PFSK-1 (cell line): ENCODE measurements around the gene HOXC4.

Source experiments
- FOXP2 ChIP-seq: optimal IDR thresholded peaks from 2 replicates; pipeline ENCODE3; 2011; ENCODE audit warnings: borderline replicate concordance, control low read depth, inconsistent platforms; ENCODE audit not compliant: insufficient read depth; ENCODE audit errors: extremely low read length, extremely low read depth
- POLR2AphosphoS5 ChIP-seq: IDR thresholded peaks from 2 replicates; pipeline ENCODE4 v1.6.1; 2012; ENCODE audit warnings: low read depth, mild to moderate bottlenecking, control low read depth, low read length, moderate library complexity
- REST ChIP-seq, 2 experiments: IDR thresholded peaks; 2 replicates each; pipeline versions ENCODE4 v1.6.1 to v1.8.0; 2011 to 2012; ENCODE audit warnings: low read depth in 2 of 2, low read length in 2 of 2, control low read depth in 1 of 2, inconsistent platforms in 1 of 2, mild to moderate bottlenecking in 1 of 2, moderate library complexity in 1 of 2; ENCODE audit not compliant: insufficient read depth in 1 of 2
- SIN3A ChIP-seq: IDR thresholded peaks from 2 replicates; pipeline ENCODE4 v1.6.1; 2012; ENCODE audit warnings: mild to moderate bottlenecking, low read length, moderate library complexity, borderline replicate concordance; ENCODE audit not compliant: insufficient read depth
- TAF1 ChIP-seq: IDR thresholded peaks from 2 replicates; pipeline ENCODE4 v1.6.1; 2012; ENCODE audit warnings: low read length, control low read depth, borderline replicate concordance; ENCODE audit not compliant: insufficient read depth

Gene HOXC4

GRCh38 chr12:54028314-54029201 lies 25.1 kb upstream of the HOXC4 start, which contains the start of gene HOXC6:
Gene HOXC6, plus strand, starts transcription at chr12:54028440. Its CDS starts 82 bp downstream, at chr12:54028522.
- TF ChIP-seq TAF1 (no peak), SIN3A (no peak), REST (IDR thresholded peaks at IDR 0.05; ENCODE audit: insufficient read depth in 1 of 2, low read depth in 2 of 2, low read length in 2 of 2) (no peak), POLR2AphosphoS5 (no peak), FOXP2 (no peak)

GRCh38 chr12:54029529-54030441 lies 23.9 kb upstream of the HOXC4 start:
- no peak for TF ChIP-seq REST (IDR thresholded peaks at IDR 0.05; ENCODE audit: insufficient read depth in 1 of 2, low read depth in 2 of 2, low read length in 2 of 2)
- no peak for TF ChIP-seq TAF1
- no peak for TF ChIP-seq SIN3A
- TF ChIP-seq POLR2AphosphoS5, result no peak
- TF ChIP-seq FOXP2, result no peak

- TF ChIP-seq SIN3A (no peak), TAF1 (no peak), POLR2AphosphoS5 (no peak), FOXP2 (no peak), REST (IDR thresholded peaks at IDR 0.05; ENCODE audit: insufficient read depth in 1 of 2, low read depth in 2 of 2, low read length in 2 of 2) (no peak)
These were observed 23.2 kb upstream of the HOXC4 start for GRCh38 chr12:54030442-54030801.

- TF ChIP-seq TAF1 (no peak), POLR2AphosphoS5 (no peak), REST (IDR thresholded peaks at IDR 0.05; ENCODE audit: insufficient read depth in 1 of 2, low read depth in 2 of 2, low read length in 2 of 2) (no peak), SIN3A (no peak), FOXP2 (no peak)
These were observed 22.7 kb upstream of the HOXC4 start for GRCh38 chr12:54030889-54031471.
